Activated CD4-positive, CD25-positive, alpha-beta regulatory T cell treated with anti-CD3 and anti-CD28 coated beads, Interleukin-2, amount 50 U/mL, for 24 hours (primary cell): ENCODE data around the gene PODN.

Experiments used
- ATAC-seq, 2 donors: fragments of 150-1000 bp; cut with Tn5 transposase; one replicate each; pipeline ENCODE4 v1.10.0; 2021; ENCODE audit warnings: mild to moderate bottlenecking in 1 of 2, moderate library complexity in 1 of 2

PODN gene

GRCh38 chr1:53051676-53052075, 10.3 kb upstream of the PODN start:
- no peak for ATAC-seq

GRCh38 chr1:53057127-53057526, 4.9 kb upstream of the PODN start:
- no peak for ATAC-seq

GRCh38 chr1:53060579-53060978, 1.4 kb upstream of the PODN start:
- no peak for ATAC-seq

- no peak for ATAC-seq
Observed at GRCh38 chr1:53061123-53061858, 722 bp upstream of the PODN start.

GRCh38 chr1:53062708-53063591, 937 bp downstream of the PODN start:
- no peak for ATAC-seq

GRCh38 chr1:53063744-53064515, 1.9 kb downstream of the PODN start:
- ATAC-seq = no peak

- ATAC-seq = no peak
Observed at GRCh38 chr1:53065391-53065790, 3.4 kb downstream of the PODN start.

GRCh38 chr1:53066488-53066887, 4.5 kb downstream of the PODN start:
- no peak for ATAC-seq

GRCh38 chr1:53066891-53067738, 5.1 kb downstream of the PODN start:
- ATAC-seq = no peak

GRCh38 chr1:53067886-53068285, 5.9 kb downstream of the PODN start:
- ATAC-seq = no peak

- no peak for ATAC-seq
Observed at GRCh38 chr1:53068314-53069099, 6.5 kb downstream of the PODN start.

- no peak for ATAC-seq
Observed at GRCh38 chr1:53069265-53069662, 7.3 kb downstream of the PODN start.

GRCh38 chr1:53069663-53070327, 7.8 kb downstream of the PODN start:
- ATAC-seq = no peak

- no peak for ATAC-seq
Observed at GRCh38 chr1:53070621-53071020, 8.6 kb downstream of the PODN start.

- no peak for ATAC-seq
Observed at GRCh38 chr1:53071167-53071865, 9.3 kb downstream of the PODN start.

GRCh38 chr1:53071915-53072314, 9.9 kb downstream of the PODN start:
- ATAC-seq = no peak

GRCh38 chr1:53073287-53073686, 11.3 kb downstream of the PODN start:
- ATAC-seq = no peak

GRCh38 chr1:53073868-53074311, 11.9 kb downstream of the PODN start:
- ATAC-seq = no peak

GRCh38 chr1:53074313-53075154, 12.5 kb downstream of the PODN start:
- ATAC-seq = no peak
